HUES48 (cell line): ENCODE results near the gene CIRBP.

Experiments used
- H3K27ac ChIP-seq: one replicate; pipeline ENCODE4 v1.7.0; 2013; ENCODE audit warnings: low read depth, low read length, inconsistent platforms
- H3K27me3 ChIP-seq: 2 replicates; pipeline ENCODE4 v1.6.1; 2013; ENCODE audit warnings: mild to moderate bottlenecking, low read length; ENCODE audit not compliant: control insufficient read depth, insufficient read depth
- H3K36me3 ChIP-seq: 2 replicates; pipeline ENCODE4 v1.6.1; 2013; ENCODE audit warnings: low read length; ENCODE audit not compliant: control insufficient read depth, insufficient read depth
- H3K4me1 ChIP-seq: 2 replicates; pipeline ENCODE4 v1.6.1; 2013; ENCODE audit warnings: mild to moderate bottlenecking, low read length; ENCODE audit not compliant: control insufficient read depth, insufficient read depth
- H3K4me3 ChIP-seq: 2 replicates; pipeline ENCODE4 v1.5.1; 2013; ENCODE audit warnings: mild to moderate bottlenecking, low read depth, low read length
- H3K9ac ChIP-seq: 2 replicates; pipeline ENCODE4 v1.6.1; 2013; ENCODE audit warnings: mild to moderate bottlenecking, low read depth, low read length, moderate library complexity
- H3K9me3 ChIP-seq: 2 replicates; pipeline ENCODE4 v1.6.1; 2013; ENCODE audit warnings: low read length; ENCODE audit not compliant: control insufficient read depth, insufficient read depth

Gene CIRBP

DNA sequence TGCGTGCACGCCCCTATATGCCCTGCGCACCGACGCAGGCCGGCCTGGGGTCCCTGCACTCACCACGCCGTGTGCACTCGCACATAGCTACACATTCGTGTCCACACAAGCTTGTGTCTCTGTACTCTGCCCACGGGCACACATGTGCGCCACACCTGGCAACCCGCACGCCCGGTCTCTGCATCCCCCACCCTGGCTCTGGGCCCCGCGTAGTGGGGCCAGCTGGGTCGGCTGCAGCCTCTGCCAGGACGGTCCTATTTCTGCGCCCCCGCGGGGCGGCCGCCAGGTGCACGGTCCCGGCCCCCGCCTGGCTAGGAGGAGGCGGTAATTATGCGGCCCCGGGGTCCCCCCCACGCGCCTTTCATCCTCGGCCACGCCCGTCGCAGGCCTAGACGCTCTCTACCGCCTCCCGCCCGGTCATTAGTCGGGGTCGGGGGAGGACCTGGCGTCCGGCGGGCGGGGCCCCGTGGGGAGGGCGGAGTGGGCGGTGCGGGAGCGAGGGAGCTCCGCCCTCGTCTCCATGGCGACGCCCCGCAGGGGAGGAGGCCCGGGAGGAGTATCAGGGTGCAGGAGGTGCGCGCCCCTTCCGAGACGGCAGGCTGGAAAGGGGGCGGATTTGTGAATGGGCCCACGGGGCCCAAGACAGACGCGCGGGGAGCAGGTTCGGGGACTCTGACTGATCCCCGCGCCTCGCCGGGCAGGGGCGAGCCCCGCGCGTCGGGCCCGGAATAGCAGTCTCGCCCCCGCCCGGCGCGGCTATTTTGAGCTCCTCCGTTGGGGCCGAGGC lies 2.8 kb upstream of the CIRBP start:
- Histone ChIP-seq H3K36me3 (peaks cover 9% of the 10 kb centered on the region), H3K27me3 (peaks cover 11% of the 10 kb centered on the region), H3K4me3 (peak overlapping the region; percentile 63), H3K27ac (peak overlapping the region; percentile 57), H3K9me3 (no peaks in the 10 kb centered on the region), H3K9ac (peak overlapping the region; percentile 52; the same call in 1 of the 2 replicates), H3K4me1 (peaks cover 40% of the 10 kb centered on the region)

DNA sequence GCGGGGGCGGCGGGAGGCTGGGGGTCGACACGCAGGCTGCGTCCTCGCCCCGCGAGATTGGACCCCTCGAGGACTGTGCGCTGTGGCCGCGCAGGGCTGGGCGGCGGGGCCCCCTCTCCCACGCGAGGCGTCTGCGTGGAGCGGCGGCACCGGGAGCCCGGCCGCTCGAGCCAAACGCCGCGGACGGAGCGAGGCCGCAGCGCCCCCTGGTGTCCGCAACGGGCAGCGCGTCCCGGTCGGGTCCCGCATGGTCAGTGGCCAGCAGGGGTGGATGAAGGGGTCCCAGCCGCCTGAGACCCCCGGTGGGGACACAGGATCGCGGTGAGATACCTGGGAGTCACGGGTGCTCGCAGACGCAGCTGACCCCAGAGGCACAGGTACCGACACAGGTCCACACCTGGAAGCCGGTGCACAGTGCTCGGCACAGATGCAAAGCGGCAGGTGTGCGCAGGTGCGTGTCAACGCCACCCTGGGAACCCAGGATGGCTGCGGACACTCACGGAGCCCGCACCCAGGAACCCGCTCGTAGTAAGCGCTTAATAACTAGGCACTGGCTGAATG lies 2.1 kb upstream of the CIRBP start:
- Histone ChIP-seq H3K4me3 (peak overlapping the region; percentile 63), H3K9me3 (no peaks in the 10 kb centered on the region), H3K27me3 (peaks cover 11% of the 10 kb centered on the region), H3K9ac (no peak overlapping the region), H3K27ac (peak overlapping the region; percentile 57), H3K36me3 (peaks cover 16% of the 10 kb centered on the region), H3K4me1 (peaks cover 33% of the 10 kb centered on the region)

DNA sequence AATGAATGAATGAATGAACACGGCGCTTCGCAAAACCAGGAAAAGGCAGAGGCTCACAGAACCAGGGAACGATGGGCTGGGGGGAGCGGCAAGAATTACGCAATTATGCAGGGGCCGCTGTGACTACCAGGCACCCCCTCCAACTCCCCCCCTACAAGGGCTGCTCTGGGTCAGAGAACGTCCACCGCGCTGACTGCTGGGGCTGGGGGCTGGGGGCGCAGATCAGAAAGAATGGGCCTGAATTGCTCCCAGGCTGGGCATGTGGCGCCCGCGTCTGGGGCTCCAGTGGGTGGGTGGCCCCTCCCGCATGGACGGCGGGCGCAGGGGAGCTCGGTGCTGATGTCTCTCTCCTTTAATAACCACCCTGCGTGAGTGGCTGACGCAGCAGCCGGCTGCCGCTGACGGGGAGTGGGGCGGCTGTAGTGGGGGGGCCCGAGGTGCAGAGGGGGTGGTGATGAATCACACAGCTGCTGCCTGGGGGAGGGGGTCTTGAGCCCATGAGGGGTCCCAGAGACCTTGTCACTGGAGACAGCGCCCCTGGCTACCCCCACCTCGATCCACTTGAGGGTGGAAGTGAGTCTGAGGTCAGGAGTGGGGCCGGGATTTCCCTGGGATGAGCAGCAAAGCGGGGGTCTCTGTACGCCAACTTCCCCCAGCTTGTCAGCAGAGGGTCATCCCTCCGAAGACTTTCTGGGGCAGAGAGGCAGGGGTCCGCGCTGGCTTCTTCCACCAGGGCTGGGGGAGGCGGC lies 1.5 kb upstream of the CIRBP start:
- no peaks in the 10 kb centered on the region for H3K9me3 ChIP-seq
- H3K27ac ChIP-seq: no peak overlapping the region
- H3K4me1 ChIP-seq: peaks cover 28% of the 10 kb centered on the region
- peaks cover 11% of the 10 kb centered on the region for H3K27me3 ChIP-seq
- no peak overlapping the region for H3K9ac ChIP-seq
- peak overlapping the region; percentile 63 for H3K4me3 ChIP-seq
- H3K36me3 ChIP-seq: peaks cover 22% of the 10 kb centered on the region

DNA sequence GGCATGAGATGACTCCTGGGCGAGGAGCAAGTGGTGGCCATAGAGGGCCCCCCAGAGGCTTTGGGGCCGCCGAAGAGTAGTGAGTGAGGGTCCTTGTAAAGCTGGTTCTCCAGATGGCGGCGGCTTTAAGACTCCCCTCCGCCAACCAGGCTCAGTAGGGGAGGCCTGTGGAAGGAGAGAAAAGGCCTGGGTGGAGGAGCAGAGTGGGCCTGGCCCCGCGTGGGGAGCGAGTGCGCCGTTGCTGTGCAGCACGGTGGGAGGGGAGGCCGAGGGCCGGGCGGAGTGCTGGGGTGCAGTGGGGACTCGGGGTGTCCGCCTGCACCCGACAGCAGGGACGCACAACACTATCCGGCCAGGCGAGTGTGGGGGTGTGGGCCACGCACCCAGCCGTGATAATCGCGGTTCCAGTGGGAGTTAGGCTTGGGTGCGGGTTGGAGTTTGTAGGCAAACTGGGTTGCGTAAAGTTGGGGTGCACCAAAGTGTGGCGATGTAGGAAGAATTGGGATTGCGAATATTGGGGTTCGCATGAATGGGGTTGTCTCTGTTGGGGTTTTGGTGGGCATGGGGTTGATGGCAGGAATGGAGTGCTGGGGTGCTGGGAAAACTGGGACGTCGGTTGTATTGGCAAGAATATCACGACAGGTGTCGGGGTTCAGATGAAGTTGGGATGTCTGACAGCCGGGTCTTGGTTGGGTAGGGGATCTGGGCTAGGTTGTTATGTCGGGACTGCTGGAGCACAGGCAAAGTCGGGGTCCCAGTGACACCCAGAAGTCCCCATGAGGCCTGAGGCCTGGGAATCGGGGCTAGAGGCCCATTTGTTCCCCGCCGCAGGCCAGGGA lies 687 bp upstream of the CIRBP start:
- Histone ChIP-seq H3K9me3 (no peaks in the 10 kb centered on the region), H3K4me3 (no peak overlapping the region), H3K9ac (no peak overlapping the region), H3K27me3 (peaks cover 11% of the 10 kb centered on the region), H3K36me3 (peaks cover 30% of the 10 kb centered on the region), H3K4me1 (peaks cover 20% of the 10 kb centered on the region), H3K27ac (no peak overlapping the region)

DNA sequence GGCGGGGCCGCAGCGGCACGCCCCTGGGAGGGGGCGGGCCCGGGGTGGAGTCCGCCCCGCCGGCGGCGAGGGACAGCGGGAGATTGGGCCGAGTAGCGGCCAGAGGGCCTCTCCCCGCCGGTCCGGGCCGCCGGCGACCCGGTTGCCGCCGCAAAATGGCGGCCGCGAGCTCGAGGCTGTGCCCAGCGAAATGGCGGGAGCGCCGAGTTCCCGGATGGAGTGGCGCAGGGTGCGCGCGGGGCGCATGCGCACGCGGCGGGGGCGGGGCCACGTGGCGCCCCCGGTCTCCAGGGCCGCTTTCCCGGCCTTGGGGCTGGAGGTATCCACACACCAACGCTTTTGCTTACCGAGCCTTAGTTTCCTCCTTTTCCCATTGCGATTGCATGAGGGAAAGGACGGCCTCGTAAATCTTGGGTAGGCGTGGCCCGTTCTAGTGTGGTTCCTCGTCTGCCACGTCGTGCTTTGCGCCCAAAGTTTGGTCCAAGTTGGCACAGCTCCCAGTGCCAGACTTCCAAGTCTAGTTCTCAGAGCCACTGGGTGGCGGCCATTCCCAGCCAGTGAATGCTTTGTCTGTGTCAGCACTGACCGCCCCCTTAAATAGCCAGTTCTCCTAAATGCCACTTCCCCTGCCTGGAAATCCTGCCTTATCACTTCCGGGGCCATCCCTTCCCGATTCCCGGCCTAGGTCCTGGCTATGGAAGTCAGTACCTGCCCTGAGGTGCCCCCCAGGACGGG lies 513 bp downstream of the CIRBP start:
- H3K27me3 ChIP-seq: peaks cover 11% of the 10 kb centered on the region
- peaks cover 42% of the 10 kb centered on the region for H3K36me3 ChIP-seq
- H3K4me3 ChIP-seq: peak overlapping the region; percentile 81
- no peaks in the 10 kb centered on the region for H3K9me3 ChIP-seq
- H3K27ac ChIP-seq: peak overlapping the region; percentile 97
- peak overlapping the region; percentile 96 for H3K9ac ChIP-seq
- peaks cover 23% of the 10 kb centered on the region for H3K4me1 ChIP-seq

DNA sequence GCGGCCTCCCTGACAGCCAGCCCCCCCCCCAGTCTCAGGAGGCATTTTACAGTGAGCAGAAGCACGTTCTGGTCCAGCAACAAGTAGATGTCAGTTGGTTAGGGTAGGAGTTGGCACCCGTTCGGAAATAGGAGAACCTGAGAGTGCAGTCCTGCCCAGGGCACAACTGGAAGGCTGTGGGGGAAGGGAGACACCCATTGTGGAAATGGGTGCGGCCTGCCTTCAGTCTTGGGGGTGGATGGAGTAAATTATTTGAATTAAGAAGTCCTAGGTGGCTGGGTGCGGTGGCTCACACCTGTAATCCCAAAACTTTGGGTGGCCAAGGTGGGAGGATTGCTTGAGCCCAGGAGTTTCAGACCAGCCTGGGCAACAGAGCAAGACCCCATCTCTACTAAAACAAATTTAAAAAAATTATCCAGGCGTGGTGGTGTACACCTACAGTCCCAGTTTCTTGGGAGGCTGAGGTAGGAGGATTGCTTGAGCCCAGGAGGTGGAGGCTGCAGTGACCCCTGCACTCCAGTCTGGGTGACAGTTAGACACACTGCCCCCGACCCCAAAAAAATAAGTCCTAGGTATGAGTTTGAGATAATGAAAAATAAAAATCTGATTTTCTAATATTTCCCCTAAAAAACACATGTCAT lies 1.2 kb downstream of the CIRBP start:
- peak overlapping the region; percentile 97 for H3K27ac ChIP-seq
- H3K4me3 ChIP-seq: peak overlapping the region; percentile 81
- no peaks in the 10 kb centered on the region for H3K9me3 ChIP-seq
- H3K9ac ChIP-seq: peak overlapping the region; percentile 96
- H3K4me1 ChIP-seq: peaks cover 16% of the 10 kb centered on the region
- H3K36me3 ChIP-seq: peaks cover 44% of the 10 kb centered on the region
- peaks cover 11% of the 10 kb centered on the region for H3K27me3 ChIP-seq

DNA sequence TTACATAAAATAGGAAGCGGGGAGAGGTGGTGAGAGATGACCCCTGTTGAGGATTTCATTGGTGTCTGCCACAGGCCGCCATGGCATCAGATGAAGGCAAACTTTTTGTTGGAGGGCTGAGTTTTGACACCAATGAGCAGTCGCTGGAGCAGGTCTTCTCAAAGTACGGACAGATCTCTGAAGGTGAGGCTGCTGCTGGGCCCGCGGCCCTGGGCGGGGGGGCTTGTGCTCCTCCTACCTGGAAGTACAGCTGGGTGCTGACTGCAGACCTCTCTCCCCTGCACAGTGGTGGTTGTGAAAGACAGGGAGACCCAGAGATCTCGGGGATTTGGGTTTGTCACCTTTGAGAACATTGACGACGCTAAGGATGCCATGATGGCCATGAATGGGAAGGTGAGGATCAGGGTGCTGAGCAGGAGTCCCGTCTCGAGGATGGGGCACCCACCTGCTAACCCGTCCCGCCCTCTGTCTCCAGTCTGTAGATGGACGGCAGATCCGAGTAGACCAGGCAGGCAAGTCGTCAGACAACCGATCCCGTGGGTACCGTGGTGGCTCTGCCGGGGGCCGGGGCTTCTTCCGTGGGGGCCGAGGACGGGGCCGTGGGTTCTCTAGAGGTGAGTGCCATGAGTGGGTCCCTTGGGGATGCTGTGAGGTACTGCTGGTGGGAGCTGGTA lies 1.9 kb downstream of the CIRBP start:
- peak overlapping the region; percentile 96; the same call in 1 of the 2 replicates for H3K9ac ChIP-seq
- no peaks in the 10 kb centered on the region for H3K9me3 ChIP-seq
- H3K27ac ChIP-seq: peak overlapping the region; percentile 97
- H3K36me3 ChIP-seq: peaks cover 44% of the 10 kb centered on the region
- peaks cover 11% of the 10 kb centered on the region for H3K27me3 ChIP-seq
- H3K4me3 ChIP-seq: no peak overlapping the region
- H3K4me1 ChIP-seq: peaks cover 12% of the 10 kb centered on the region

DNA sequence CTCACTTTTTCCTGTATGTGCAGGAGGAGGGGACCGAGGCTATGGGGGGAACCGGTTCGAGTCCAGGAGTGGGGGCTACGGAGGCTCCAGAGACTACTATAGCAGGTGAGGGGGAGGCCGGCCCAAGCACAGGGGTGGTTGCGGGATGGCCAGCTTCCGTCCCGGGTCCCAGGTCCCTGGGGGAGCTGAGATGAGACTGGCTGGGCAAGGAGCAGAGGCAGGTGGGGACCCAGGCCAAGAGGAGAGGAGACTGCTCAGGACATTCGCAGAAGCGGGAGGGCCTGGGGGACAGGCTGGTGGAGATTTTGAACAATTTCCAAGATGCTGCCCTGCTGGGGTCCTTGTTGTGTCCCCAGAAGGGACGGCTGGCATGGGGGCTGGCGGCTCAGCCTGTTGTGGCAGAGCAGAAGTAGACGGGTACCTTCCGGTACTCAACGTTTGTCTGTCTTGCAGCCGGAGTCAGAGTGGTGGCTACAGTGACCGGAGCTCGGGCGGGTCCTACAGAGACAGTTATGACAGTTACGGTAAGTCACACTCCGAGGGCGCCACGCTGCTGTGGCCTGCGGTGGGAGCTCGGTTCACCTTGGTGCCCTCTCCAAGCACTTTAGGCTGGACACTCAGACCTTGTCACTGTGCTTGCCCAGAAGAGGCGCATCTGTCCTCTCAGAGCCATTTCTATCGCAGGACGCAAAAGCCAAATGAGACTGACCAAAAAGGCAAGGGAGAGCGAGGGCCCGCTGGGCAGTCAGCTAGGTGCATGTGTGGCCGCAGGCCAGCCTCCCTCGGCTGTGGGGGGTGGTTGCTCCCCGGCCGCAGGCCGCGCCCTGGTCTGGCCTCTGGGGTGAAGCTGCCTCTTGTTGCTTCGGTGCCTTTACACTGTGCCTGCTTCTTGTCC lies 2.6 kb downstream of the CIRBP start:
- H3K9me3 ChIP-seq: no peaks in the 10 kb centered on the region
- no peak overlapping the region for H3K4me3 ChIP-seq
- H3K27ac ChIP-seq: peak overlapping the region; percentile 35
- peaks cover 11% of the 10 kb centered on the region for H3K27me3 ChIP-seq
- H3K9ac ChIP-seq: no peak overlapping the region
- H3K4me1 ChIP-seq: peaks cover 10% of the 10 kb centered on the region
- peaks cover 44% of the 10 kb centered on the region for H3K36me3 ChIP-seq
